ENCODE measurements around the gene LINC01488. TPM values are rescaled to one million over a fixed set of nuclear protein-coding genes. Genes with fewer than 3 reads are reported as not detected.

LINC01488 gene
- total and polyA plus RNA-seq, 2 donors (not counting 1 experiment from before 2014, with no cell fraction given): not detected

DNA sequence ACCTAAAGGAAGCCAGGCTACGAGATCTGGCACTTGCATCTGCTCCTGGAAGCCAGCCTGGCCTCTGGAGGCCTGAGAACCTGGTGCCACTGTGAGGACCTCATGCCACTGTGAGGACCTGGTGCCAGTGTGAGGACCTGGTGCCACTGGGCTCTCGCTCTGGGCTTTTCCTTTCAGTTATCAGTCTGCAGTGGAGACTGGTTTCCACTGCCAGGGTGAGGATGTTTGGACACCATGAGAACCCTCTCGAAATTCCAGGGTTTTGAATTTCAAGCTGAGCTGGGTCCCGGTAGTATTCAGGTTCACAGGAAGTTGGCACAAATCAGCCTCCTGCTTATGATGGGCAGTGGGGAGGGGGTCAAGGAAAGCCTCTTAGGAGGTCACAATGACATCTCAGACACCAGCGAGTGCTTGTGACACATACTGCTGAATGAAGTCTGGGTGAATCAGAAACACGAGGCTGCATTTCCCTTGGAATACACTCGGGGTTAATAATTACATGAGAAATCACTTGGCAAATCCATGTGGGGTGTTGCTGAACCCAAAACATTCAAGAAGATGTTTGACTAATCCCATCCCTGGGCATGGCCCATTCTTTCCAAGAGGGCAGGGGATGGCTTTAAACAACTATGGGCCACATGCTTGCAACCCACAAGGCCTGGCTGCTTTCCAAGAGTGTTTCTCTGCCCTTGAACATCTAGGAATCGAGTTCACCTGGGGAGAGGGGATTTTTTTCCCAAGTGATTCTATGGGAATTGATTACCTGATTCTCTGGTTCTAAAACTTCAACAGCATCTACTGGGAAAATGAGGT, 60.2 kb downstream of the LINC01488 start:
- Histone ChIP-seq H3K4me3 (ENCODE audit: control extremely low read depth in 1 of 5, extremely low read depth in 1 of 5, insufficient read depth in 1 of 5, low read depth in 2 of 5, low read length in 4 of 5) (no peak overlapping the region), H3K27me3 (replicated peaks in 1 of 4; ENCODE audit: control extremely low read depth in 1 of 4, control insufficient read depth in 3 of 4, insufficient read depth in 4 of 4, low read length in 3 of 4) (peaks cover 0 to 2% (median 0%) of the 10 kb centered on the region in 4 experiments), H2AFZ (ENCODE audit: insufficient read depth, low read depth, low read length, poor library complexity, severe bottlenecking) (no peak overlapping the region), H3K9me3 (ENCODE audit: control extremely low read depth in 1 of 3, control insufficient read depth in 2 of 3, insufficient read depth in 1 of 3, low read length in 2 of 3) (peaks cover 0 to under 1% (median 0%) of the 10 kb centered on the region in 3 donors), H3K9ac (ENCODE audit: low read length) (no peak overlapping the region), H3K36me3 (replicated peaks in 1 of 2; ENCODE audit: control extremely low read depth in 1 of 2, control insufficient read depth in 1 of 2, extremely low read depth in 1 of 2, insufficient read depth in 2 of 2, low read length in 1 of 2) (no peaks in the 10 kb centered on the region), H3K4me2 (replicated peaks; ENCODE audit: low read depth, low read length, poor library complexity, severe bottlenecking) (no peak overlapping the region), H4K20me1 (ENCODE audit: control insufficient read depth, insufficient read depth, low read length, poor library complexity, severe bottlenecking) (no peaks in the 10 kb centered on the region), H3K4me1 (ENCODE audit: control insufficient read depth in 2 of 2, insufficient read depth in 2 of 2, low read length in 2 of 2) (peaks cover 9 to 12% of the 10 kb centered on the region in 2 donors), H3K79me2 (ENCODE audit: control insufficient read depth, insufficient read depth, low read length) (no peaks in the 10 kb centered on the region), H3K27ac (ENCODE audit: low read length in 2 of 2) (no peak overlapping the region)
- Mint-ChIP-seq H3K4me1 (peaks cover 12% of the 10 kb centered on the region), H3K9me3 (ENCODE audit: insufficient read depth) (no peaks in the 10 kb centered on the region), H3K27ac (no peak overlapping the region), H3K27me3 (peaks cover 20% of the 10 kb centered on the region), H3K4me3 (no peak overlapping the region)
- intact Hi-C loops (cut with micrococcal nuclease): no loop called here
- no peak for TF ChIP-seq EZH2 (IDR thresholded peaks at IDR 0.05; ENCODE audit: borderline replicate concordance, insufficient read depth, low read depth, low read length, poor library complexity, severe bottlenecking)
- TF ChIP-seq, protein P1, sequence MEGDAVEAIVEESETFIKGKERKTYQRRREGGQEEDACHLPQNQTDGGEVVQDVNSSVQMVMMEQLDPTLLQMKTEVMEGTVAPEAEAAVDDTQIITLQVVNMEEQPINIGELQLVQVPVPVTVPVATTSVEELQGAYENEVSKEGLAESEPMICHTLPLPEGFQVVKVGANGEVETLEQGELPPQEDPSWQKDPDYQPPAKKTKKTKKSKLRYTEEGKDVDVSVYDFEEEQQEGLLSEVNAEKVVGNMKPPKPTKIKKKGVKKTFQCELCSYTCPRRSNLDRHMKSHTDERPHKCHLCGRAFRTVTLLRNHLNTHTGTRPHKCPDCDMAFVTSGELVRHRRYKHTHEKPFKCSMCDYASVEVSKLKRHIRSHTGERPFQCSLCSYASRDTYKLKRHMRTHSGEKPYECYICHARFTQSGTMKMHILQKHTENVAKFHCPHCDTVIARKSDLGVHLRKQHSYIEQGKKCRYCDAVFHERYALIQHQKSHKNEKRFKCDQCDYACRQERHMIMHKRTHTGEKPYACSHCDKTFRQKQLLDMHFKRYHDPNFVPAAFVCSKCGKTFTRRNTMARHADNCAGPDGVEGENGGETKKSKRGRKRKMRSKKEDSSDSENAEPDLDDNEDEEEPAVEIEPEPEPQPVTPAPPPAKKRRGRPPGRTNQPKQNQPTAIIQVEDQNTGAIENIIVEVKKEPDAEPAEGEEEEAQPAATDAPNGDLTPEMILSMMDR (IDR thresholded peaks at IDR 0.05): no peak
- DNase-seq: no peak
- 95% methylated on average over 7 of the region's 8 CpGs for WGBS (ENCODE audit: insufficient coverage)
- ATAC-seq (ENCODE audit: low read depth): no peak
- ChIA-PET CTCF (no interaction called here), POLR2A (no interaction called here)

Data from B cell (primary cell).